Measurements from ENCODE around the gene TRIM74. TPM values are rescaled to one million over a fixed set of nuclear protein-coding genes. Genes with fewer than 3 reads are reported as not detected.

TRIM74 gene
- total RNA-seq (2014; rRNA removed; shearing (Covaris generic)): 0.15 TPM in 1 of 2 replicates, not detected in the other

DNA sequence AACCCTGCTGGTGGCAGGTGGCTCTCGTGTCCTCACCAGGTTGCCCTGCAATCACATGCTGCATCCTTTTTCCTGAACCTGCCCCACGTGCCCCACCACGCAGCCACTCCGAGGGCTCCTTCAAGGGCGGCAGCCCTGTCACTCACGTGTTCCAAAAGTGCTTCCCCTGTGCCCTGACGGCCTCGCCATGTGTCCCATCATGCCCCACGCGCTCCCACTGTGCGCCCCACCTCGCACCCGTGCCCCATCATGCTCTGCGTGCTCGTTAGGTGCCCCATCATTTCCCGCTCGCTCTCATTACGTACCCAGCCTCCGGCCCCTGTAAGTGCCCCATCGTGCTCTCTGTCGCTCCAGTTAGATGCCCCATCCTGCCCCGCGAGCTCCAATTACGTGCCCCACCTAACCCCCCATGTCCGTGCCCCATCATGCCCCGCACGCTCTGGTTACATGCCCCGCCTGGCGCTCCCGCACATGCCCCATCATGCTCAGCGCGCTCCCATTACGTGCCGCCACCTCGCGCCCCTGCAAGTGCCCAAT, at the start of gene TRIM74:
TRIM74 (minus strand) TSS at position 487 of the 537 bp plus-strand sequence. CDS start 3,309 bp downstream, outside the sequence.

GRCh38 chr7:72924733-72925545, 44.3 kb downstream of the TRIM74 start, which contains the start of gene POM121:
Gene POM121 (plus strand): TSS chr7:72925095. CDS start chr7:72925122, 27 bp downstream.

Small RNAs within 50 kb of the gene (small RNA-seq; reads per million reads assigned to genes)
- not detected for gene RF00019

Other genes starting within 250 kb of the TRIM74 start
- 5.8 and 6.1 TPM in 2 replicates for gene TYW1B, start 141.3 kb downstream of the TRIM74 start, total RNA-seq (2014; rRNA removed; shearing (Covaris generic))
- gene POM121, start 44.4 kb downstream of the TRIM74 start, total RNA-seq (2014; rRNA removed; shearing (Covaris generic)): 14.3 and 15.0 TPM in 2 replicates
- gene SPDYE8, start 60.3 kb upstream of the TRIM74 start, total RNA-seq (2014; rRNA removed; shearing (Covaris generic)): not detected in 2 replicates
- gene SPDYE11, start 88.4 kb upstream of the TRIM74 start, total RNA-seq (2014; rRNA removed; shearing (Covaris generic)): not detected in 2 replicates
- not detected in 2 replicates for gene SPDYE9, start 116.6 kb upstream of the TRIM74 start, total RNA-seq (2014; rRNA removed; shearing (Covaris generic))